Spleen (tissue), 7 donors: Measurements from ENCODE around the gene MAGED2.

Experiments
- CTCF ChIP-seq, 11 experiments: fragments of 200-600 bp in 7 of 11; fragments of 450-650 bp in 4 of 11; sonication (generic) in 4 of 11; IDR thresholded peaks in 8 of 11; conservative IDR thresholded peaks in 3 of 11; 1 replicate in 7 of 11; 2 replicates in 4 of 11; pipeline versions ENCODE4 v1.4.0 to v1.8.0; 2016 to 2021; ENCODE audit warnings: antibody characterized with exemption in 11 of 11, inconsistent platforms in 4 of 11, mild to moderate bottlenecking in 1 of 11
- POLR2A ChIP-seq, 3 donors: fragments of 450-650 bp; IDR thresholded peaks; one replicate each; pipeline ENCODE4 v1.5.1; 2017; ENCODE audit warnings: antibody characterized with exemption in 3 of 3, mild to moderate bottlenecking in 1 of 3
- POLR2AphosphoS5 ChIP-seq, 3 donors: sonication (generic); formaldehyde crosslinking; IDR thresholded peaks; one replicate each; pipeline ENCODE4 v1.5.1; 2017; ENCODE audit warnings: antibody characterized with exemption in 3 of 3
- donor health status: DM: no; HTN: no; CAD: no; lungs with moderate emphysema.
- donor health status: DM: no; HTN: no; CAD: no.
- donor health status: DM: no; HTN: no; CAD: no.

GRCh38 chrX:54824195-54824594 is 16.6 kb downstream of the MAGED2 start:
- TF ChIP-seq POLR2A (IDR thresholded peaks at IDR 0.05) (no peak), CTCF (IDR thresholded peaks at IDR 0.05 in 8 of 11, conservative IDR thresholded peaks at IDR 0.05 in 3 of 11) (no peak), POLR2AphosphoS5 (IDR thresholded peaks at IDR 0.05) (no peak)
